ENCODE results near the gene TAF4B. TPM values are rescaled to one million over a fixed set of nuclear protein-coding genes. Genes with fewer than 3 reads are reported as not detected.
"Not testable (repeated sequence)": the region's sequence is repeated elsewhere in the genome, so short reads cannot be mapped to it uniquely, and the experiment has no call there.

The TAF4B gene
- polyA plus RNA-seq, 1 donor = 5.6 TPM

DNA sequence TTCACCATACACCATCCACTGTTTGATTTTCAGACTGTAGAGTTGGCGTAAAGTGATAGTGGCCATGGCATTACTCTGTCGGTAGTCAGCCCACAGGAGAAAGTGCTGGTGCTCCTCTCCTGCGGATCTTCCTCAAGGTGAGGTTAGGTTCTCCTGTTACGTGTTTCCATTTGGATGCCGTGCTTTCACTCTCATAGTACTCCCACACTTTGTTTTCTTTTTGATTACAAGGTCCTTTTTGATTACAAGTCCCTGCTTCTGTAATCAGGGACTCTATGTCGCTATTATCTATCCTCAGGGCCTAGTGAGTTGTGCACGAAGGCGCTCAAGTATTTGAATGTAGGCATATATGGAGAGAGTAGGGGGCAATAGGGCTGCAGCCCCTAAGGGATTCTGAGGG, 4.3 kb downstream of the TAF4B start:
- no peak for DNase-seq

DNA sequence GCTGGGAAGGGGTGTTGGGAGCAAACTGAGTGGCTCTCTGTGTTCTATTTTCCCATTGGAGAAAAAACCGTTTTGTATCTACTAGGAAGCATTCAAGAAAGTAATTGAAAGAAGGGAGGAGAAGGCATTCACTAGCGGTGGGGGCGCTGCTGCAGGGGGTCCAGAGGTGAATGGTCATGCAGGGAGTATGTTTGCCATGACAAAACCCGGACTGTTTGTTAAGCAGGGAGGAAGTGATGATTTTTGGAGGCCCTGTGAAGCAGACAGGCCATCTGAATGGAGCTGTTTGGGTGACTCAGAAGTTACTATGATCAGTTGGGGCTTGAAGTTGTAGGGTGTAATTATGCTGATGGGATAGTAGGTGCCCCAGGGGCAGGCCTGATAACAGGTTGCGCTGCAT, 7.0 kb downstream of the TAF4B start:
- no peak for DNase-seq

DNA sequence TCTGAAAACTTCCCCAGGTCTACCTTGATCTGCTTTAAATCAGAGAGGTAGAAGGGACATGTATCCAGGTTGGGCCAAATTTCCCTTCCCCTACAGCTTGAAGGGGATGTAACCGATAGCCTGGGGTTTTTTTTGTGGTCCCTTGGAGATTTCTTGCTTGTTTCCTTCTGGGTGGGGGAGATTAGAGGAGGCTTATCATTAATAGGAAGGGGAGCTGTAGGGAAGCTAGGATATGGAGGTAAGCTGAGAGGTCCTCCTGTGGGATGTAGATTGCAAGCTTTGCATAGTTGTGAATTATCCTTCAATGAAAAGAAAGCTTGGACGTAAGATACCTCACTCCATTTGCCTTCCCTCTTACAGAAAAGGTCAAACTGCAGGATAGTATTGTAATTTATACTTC, 11.1 kb downstream of the TAF4B start:
- not testable (repeated sequence) for DNase-seq

DNA sequence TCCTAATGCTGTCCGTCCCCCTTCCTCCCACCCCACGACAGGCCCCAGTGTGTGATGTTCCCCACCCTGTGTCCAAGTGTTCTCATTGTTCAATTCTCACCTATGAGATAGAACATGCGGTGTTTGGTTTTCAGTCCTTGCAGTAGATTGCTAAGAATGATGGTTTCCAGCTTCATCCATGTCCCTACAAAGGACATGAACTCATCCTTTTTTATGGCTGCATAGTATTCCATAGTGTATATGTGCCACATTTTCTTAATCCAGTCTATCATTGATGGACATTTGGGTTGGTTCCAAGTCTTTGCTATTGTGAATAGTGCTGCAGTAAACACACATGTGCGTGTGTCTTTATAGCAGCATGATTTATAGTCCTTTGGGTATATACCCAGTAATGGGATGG, 12.5 kb downstream of the TAF4B start:
- not testable (repeated sequence) for DNase-seq

DNA sequence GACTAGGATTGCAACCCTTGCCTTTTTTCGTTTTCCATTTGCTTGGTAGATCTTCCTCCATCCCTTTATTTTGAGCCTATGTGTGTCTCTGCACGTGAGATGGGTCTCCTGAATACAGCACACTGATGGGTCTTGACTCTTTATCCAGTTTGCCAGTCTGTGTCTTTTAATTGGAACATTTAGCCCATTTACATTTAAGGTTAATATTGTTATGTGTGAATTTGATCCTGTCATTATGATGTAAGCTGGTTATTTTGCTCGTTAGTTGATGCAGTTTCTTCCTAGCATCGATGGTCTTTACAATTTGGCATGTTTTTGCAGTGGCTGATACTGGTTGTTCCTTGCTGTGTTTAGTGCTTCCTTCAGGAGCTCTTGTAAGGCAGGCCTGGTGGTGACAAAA, 16.1 kb downstream of the TAF4B start:
- DNase-seq = not testable (repeated sequence)

DNA sequence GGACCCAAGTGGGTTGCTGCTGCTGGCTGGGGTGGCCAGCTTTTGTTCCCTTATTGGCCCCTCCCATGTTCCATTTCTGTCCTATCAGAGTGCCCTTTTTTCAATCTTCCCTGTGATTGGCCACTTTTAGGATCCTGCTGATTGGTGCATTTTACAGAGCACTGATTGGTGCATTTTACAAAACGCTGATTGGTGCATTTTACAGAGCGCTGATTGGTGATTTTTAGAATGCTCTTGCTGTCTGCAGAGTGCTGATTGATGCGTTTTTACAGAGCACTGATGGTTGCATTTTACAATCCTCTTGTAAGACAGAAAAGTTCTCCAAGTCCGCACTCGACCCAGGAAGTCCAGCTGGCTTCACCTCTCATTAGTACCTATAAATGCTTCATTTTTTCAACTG, 19.2 kb downstream of the TAF4B start:
- not testable (repeated sequence) for DNase-seq

DNA sequence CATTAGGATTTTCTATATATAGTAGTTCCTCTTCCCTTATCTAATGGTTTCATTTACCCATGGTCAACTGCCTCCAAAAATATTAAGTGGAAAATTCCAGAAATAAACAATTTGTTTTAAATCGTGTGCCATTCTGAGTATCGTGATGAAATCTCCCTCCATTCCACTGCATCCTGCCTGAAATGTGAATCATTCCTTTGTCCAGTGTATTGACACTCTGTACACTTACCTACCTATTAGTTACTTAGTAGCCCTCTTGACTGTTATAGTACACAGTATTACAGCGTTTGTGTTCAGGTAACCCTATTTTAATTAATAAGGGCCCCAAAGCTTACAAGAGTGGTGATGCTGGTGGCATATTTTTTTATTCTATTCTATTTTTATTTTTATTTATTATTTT, 26.2 kb downstream of the TAF4B start:
- DNase-seq = no peak

DNA sequence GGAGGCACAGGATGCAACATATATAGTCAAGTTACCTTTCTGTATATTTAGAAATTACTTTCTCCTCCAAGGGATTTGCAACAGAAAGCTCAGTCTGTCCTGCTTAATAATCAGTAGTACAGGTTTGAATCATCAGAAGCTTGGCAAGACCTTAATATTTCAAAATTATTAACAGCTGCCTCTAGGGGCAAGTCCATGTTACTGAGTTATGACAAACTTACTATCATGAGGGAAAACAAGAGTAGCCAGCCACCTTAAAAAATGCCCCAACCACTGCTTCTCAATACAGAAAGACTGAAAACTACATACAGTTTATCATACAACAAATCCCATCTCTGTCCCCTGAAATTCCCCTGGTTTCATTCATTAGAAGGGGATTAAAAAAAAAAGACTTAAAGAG, 28.6 kb downstream of the TAF4B start:
- DNase-seq = not testable (repeated sequence)

DNA sequence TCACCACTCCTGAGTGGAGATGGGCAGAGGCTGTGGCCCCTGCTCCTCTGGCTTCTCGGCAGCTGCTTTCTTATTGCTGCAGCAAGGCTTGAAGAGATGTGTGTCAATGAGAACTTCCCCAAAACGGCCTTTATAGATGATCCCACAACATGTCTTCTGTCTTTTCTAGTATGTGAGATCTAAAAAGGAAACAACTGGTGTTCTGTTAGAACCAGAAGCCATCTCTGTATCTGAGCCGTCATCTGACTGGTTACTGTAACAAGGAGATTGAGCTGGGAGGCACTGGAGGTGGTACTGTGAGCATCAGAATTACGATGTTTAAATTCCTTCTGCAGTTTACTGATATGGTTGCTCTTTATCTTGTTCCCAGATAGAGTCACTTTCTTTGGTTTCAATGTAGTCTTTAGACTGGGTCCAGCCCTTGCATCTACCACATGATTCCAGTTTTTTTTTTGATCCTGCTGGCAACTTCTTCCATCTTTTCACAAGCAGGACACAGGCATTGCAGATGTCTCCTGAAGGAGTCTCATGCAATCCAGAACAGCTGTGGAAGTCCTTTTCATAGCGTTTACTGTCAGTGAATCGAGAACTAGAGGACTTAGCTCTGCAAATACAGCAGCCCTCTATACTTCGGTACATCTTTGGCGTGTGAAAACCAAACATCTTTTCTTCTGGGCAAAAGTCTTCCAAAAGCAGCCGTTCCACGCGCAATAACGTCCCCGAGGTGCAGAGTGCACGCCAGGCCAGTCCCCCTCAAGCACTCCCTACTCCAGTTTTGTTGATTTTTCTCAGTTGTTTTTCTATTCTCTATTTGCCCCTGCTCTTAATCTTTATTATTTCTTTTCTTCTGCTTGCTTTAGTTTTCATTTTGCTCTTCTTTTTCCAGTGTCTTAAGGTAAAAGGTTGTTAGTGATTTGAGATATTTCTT, 29.7 kb downstream of the TAF4B start:
- no peak for DNase-seq

DNA sequence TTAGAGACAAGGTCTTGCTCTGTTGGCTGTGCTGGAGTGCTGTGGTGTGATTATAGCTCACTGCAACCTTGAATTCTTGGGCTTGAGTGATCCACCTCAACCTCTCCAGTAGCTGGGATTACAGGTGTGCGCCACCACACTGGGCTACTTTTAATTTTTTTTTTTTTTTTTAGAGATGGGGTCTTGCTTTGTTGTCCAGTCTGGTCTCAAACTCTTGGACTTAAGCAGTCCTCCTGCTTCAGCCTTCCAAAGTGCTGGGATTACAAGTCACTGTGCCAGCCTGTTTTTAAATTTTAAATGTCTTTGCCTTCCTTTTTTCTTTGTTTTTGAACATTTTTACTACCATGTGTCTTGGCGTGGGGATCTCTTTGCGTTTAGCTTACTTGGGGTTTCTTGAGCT, 32.5 kb downstream of the TAF4B start:
- no peak for DNase-seq

DNA sequence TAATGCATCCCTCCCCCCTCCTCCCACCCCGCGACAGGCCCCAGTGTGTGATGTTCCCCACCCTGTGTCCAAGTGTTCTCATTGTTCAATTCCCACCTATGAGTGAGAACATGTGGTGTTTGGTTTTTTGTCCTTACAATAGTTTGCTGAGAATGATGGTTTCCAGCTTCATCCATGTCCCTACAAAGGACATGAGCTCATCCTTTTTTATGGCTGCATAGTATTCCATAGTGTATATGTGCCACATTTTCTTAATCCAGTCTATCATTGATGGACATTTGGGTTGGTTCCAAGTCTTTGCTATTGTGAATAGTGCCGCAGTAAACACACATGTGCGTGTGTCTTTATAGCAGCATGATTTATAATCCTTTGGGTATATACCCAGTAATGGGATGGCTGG, 33.2 kb downstream of the TAF4B start:
- DNase-seq = not testable (repeated sequence)

DNA sequence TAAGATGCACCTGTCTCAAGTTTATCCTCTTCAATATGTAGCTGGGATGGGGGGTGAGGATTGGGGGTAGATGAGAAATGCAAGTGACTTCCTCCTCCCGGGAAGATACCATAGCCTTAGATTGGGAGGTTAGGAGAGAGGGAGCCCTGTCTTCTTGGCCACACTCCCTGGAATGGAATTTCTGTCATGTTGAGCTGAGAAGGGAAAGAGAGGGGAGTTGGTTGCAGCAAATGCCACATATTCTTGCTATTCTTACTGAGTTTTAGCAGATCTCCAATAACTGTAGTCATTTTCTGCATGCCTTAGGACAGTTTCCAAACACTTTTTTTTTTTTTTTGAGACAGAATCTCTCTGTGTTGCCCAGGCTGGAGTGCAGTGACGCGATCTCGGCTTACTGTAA, 35.9 kb downstream of the TAF4B start:
- no peak for DNase-seq

DNA sequence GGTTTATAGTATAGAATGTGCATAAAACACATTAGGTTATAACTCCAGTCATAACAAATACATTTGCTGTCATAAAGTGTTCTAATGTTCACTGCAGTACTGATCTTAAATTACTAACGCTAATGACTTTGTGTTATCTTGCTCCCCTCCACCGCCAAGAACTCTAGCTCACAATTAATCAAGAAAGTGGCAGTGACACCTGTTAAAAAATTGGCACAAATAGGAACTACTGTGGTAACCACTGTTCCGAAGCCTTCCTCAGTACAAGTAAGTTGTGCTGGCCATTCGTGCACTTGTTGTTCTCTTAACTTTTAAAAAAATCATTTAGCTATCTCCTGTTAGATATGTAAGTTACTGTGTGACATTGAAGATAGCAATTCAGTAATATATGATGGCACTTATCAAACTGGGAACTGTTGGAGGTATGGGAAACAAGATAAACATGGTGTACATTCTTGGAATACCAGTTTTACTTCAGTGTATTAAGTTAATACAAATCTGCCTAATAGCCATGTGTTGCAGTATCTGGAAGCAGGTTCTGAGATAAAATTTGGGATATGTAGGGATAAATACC, 41.2 kb downstream of the TAF4B start:
- no peak for DNase-seq

DNA sequence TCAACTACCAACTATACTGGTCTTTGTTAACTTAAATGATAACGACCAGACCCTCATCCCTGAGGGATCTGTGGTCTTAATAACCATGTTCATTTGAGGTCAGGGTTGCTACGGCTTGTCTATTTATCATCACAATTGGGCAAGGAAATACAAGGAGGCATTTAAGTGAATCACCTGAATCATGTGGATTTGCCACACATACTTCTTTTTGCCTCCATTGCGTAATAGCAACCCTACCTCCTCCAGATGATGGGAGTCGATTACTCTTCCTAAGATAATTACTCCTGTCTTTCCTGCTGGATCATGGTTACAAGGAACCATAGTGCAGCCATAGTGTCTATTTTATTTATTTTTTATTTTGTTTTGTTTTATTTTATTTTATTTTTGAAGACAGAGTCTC, 42.2 kb downstream of the TAF4B start:
- DNase-seq = no peak

DNA sequence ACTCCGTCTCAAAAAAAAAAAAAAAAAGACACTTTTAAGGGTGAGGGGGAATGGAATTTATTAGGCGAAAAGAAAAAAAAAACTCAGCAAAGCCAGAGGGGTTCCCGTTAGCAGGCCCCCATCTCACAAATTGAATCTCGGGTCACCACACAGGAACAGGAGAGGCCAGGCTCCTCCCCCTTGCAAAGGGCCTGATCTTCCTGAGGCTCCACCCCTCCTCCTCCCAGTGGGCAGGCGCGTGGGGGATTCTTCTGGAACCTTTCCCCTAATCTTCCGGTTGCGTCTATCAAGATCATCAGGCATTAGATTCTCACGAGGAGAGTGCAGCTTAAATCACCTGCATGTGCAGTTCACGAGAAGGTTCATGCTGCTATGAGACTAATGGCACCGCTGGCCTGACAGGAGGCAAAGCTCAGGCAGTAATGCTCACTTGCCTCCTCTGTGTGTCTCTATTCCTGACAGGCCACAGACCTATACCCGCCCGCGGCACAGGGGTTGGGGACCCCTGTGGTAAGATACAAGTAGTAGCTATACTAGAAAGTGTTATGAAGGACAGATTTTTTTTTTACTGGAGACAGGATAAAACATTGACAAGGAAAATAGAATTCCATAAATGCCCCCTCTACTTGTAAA, 45.8 kb downstream of the TAF4B start:
- no peak for DNase-seq

DNA sequence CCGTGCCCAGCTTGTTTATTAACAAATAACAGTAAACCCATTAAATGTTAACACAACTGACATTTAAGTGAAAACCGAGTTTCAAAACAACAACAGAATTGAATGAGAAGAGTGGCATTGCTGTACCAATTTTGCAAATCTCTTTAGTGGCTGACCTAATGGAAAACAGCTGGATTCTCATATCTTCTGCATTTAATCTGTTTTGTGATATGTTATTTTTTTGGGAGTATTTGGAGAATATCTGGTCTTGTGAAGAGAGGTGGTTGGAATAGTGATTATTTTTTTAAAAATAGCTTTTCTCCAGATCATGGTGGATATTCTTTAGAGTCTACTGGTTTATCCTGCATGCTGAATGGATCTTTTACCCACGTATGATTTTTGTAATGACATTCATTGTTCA, 51.1 kb downstream of the TAF4B start:
- no peak for DNase-seq

DNA sequence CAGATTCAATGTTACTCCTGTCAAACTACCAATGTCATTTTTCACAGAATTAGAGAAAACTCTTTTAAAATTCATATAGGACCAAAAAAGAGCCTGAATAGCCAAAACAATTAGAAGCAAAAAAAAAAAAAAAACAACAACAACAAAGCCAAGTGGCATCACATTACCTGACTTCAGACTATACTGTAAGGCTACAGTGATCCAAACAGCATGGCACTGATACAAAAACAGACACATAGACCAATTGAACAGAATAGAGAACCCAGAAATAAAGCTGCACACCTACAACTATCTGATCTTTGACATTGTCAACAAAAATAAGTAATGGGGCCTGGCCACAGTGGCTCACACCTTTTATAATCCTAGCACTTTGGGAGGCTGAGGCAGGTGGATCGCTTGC, 53.2 kb downstream of the TAF4B start:
- no peak for DNase-seq

DNA sequence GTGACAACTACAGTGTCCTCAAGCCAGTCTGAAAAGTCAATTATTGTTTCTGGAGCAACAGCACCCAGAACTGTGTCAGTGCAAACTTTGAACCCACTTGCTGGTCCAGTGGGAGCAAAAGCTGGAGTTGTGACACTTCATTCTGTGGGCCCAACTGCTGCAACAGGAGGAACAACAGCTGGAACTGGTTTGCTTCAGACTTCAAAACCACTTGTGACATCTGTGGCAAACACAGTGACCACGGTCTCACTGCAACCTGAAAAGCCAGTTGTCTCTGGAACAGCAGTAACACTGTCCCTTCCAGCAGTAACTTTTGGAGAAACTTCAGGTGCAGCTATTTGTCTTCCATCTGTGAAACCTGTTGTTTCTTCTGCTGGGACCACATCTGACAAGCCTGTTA, 59.8 kb downstream of the TAF4B start:
- no peak for DNase-seq

DNA sequence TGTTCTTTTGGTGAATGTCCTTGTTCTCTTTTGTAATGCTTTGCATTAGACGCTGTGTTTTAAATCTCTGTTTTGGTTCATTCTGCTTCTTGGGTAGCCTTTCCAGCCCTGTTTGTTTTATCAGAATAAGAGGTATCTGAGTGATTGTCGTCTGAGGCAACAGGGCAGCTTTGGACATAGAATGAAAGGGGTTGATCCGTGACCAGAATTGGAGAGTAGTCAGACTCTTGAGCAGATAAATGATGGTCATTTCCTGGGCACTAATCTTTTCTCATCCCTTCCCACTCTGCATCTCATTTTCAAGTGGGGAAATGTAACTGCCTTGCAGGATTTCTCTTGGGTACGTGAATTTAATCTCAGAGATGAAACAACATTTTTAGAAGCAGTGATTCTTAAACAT, 61.4 kb downstream of the TAF4B start:
- no peak for DNase-seq

DNA sequence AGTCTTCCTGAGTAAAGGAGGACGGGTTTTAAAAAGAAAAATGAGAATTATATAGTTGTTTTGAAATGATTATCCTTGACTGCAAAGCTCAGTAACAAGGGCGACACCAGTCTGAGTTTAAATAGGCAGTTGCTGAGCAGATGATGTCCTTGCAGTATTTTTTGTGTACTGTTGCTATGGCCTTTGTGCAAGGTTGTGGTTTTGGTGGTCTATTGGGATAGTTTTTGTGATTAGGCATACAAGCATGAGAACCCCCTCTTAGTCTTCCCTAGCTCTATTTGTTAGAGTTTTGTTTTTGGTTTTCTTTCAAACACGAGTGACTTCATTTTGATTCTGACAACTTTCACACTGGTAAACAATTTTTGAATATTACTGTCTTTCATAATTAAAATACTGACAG, 64.1 kb downstream of the TAF4B start:
- DNase-seq = no peak

DNA sequence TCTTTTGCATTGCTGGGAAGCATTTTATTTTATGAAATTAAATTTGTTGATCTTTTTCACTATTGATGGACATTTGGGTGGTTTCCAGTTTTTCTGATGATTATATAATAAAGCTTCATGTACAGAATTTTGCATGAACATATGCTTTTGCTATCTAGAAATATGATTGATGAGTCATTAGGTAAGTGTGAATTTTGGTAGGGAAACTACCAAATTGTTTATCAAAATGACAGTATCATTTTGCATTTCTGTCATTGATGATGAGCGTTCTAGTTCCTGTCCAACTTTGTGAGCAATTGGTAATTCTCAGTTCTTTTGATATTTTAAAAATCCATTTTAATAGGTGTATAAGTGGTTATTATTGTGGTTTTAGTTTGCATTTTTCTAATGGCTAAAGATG, 67.7 kb downstream of the TAF4B start:
- DNase-seq = no peak

DNA sequence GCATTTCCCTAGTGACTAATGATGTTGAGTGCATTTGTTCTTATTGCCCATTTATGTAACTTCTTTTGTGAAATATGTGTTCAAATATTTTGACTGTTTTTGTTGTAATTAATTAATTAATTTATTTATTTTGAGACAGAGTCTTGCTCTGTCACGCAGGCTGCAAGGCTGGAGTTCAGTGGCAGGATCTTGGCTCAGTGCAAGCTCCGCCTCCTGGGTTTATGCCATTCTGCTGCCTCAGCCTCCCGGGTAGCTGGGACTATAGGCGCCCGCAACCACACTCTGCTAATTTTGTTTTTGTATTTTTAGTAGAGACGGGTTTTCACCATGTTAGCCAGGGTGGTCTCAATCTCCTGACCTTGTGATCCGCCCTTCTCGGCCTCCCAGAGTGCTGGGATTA, 71.9 kb downstream of the TAF4B start:
- DNase-seq = no peak

DNA sequence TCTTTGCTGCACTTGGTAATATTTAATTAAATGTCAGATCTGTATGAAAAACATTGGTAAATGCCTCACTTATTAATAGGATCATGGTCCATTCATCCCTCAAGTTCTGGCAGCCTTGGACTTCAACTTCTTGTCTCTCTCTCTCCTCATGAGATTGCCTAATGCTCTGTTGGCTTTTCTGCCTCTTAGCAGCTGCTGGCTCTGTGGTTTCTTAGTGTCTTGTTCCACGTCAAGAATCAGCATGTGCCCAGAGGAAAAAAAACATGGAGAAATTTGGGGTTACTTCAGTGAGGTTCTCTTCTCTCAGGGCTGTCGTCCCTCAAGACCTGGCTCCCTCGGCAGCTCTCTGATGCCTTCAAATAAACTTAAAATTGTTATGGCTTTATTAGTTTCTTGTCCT, 75.4 kb downstream of the TAF4B start:
- no peak for DNase-seq
